Left colon (tissue), 2 donors: ENCODE results near the gene GBF1. TPM values are rescaled to one million over a fixed set of nuclear protein-coding genes. Genes with fewer than 3 reads are reported as not detected.
"Not testable (repeated sequence)": the region's sequence is repeated elsewhere in the genome, so short reads cannot be mapped to it uniquely, and the experiment has no call there.

Experiments used
- ATAC-seq: fragments of 200-7000 bp; cut with Tn5 transposase; one replicate; pipeline ENCODE4 v1.9.1; 2020; ENCODE audit warnings: mild to moderate bottlenecking, moderate library complexity
- DNase-seq, 2 donors: peaks; one replicate each; pipeline ENCODE4 v3.0.0-alpha.2; 2020
- intact Hi-C, 2 donors: fragments of 100-400 bp; cut with DNase I in 1 of 2; cut with micrococcal nuclease in 1 of 2; formaldehyde crosslinking; loops; one replicate each; pipeline versions ENCODE4 v1.11.2 to v1.14.0; 2022; cut with DNase I, micrococcal nuclease
- total RNA-seq, 2 donors: library from RNA; stranded (reverse); fragmentation: NEBNext Ultra II Directional; extraction: Animal tissue kit (Norgen Biotek cat#: 25700); gene quantifications; one replicate each; pipeline ENCODE4 v1.2.1, GENCODE V29; 2021
- donor health status: DM: no; HTN: no; CAD: no.
- donor health status: DM: yes; HTN: yes; CAD: no.

GBF1 gene
- total RNA-seq, 2 donors from 2014 or later = 52.3 to 64.3 TPM

- intact Hi-C loops = loop anchor here in 1 of 2 donors (5.0 kb wide), 1 partner anchor 117 kb away; no protein-coding TSS in a partner anchor
- peak; percentile 71 for ATAC-seq
These were observed 15.5 kb upstream of the GBF1 start for GRCh38 chr10:102229810-102230263.

GRCh38 chr10:102230264-102230860 lies 15.0 kb upstream of the GBF1 start:
- DNase-seq (peak; percentile 33 to 40), ATAC-seq (peak; percentile 27)
- intact Hi-C loops = no loop called here

More at GRCh38 chr10:102229810-102230263, 15.5 kb upstream of the GBF1 start:
- DNase-seq = peak; percentile 70 to 91

GRCh38 chr10:102230861-102231356 lies 14.4 kb upstream of the GBF1 start:
- intact Hi-C loops = no loop called here
- peak; percentile 34 to 62 for DNase-seq
- ATAC-seq = peak; percentile 35

- DNase-seq (peak; percentile 39 to 73), ATAC-seq (peak; percentile 73)
- intact Hi-C loops = no loop called here
These were observed 13.7 kb upstream of the GBF1 start for GRCh38 chr10:102231357-102232318.

GRCh38 chr10:102233997-102234396 lies 11.3 kb upstream of the GBF1 start:
- intact Hi-C loops = no loop called here
- ATAC-seq (no peak), DNase-seq (no peak)

GRCh38 chr10:102234888-102235597 lies 10.3 kb upstream of the GBF1 start:
- ATAC-seq (no peak), DNase-seq (no peak)
- intact Hi-C loops = no loop called here

- intact Hi-C loops = no loop called here
- DNase-seq (no peak), ATAC-seq (peak; percentile 80)
These were observed 9.8 kb upstream of the GBF1 start for GRCh38 chr10:102235598-102235920.

- ATAC-seq = no peak
- no peak for DNase-seq
- intact Hi-C loops = no loop called here
These were observed 9.3 kb upstream of the GBF1 start for GRCh38 chr10:102236006-102236405.

- no peak for DNase-seq
- ATAC-seq = no peak
- intact Hi-C loops = no loop called here
These were observed 7.5 kb upstream of the GBF1 start for GRCh38 chr10:102237711-102238252.

- ATAC-seq (no peak), DNase-seq (no peak)
- intact Hi-C loops = no loop called here
These were observed 4.8 kb upstream of the GBF1 start for GRCh38 chr10:102240467-102241031.

- DNase-seq (no peak), ATAC-seq (no peak)
- intact Hi-C loops = no loop called here
These were observed 4.3 kb upstream of the GBF1 start for GRCh38 chr10:102241032-102241443.

GRCh38 chr10:102241444-102242117 lies 3.8 kb upstream of the GBF1 start, which contains the start of gene PITX3:
Gene PITX3 (minus strand): TSS chr10:102241512. CDS start chr10:102232080, 9,432 bp downstream.
- ATAC-seq (peak; percentile 65), DNase-seq (peak; percentile 89 to 93)
- intact Hi-C loops = no loop called here

GRCh38 chr10:102242118-102242485 lies 3.2 kb upstream of the GBF1 start:
- intact Hi-C loops = no loop called here
- DNase-seq = no peak
- ATAC-seq = no peak

GRCh38 chr10:102243309-102243708 lies 2.0 kb upstream of the GBF1 start:
- intact Hi-C loops = no loop called here
- ATAC-seq (no peak), DNase-seq (no peak)

GRCh38 chr10:102245932-102246251 lies 560 bp downstream of the GBF1 start:
- DNase-seq (no peak), ATAC-seq (peak; percentile 18)

GRCh38 chr10:102246261-102246660 lies 929 bp downstream of the GBF1 start:
- DNase-seq (no peak), ATAC-seq (no peak)
- intact Hi-C loops = no loop called here

More at GRCh38 chr10:102245932-102246251, 560 bp downstream of the GBF1 start:
- intact Hi-C loops = no loop called here

GRCh38 chr10:102247734-102248133 lies 2.4 kb downstream of the GBF1 start:
- intact Hi-C loops = no loop called here
- DNase-seq = no peak
- no peak for ATAC-seq

GRCh38 chr10:102252508-102252907 lies 7.2 kb downstream of the GBF1 start:
- intact Hi-C loops, ATAC-seq, DNase-seq: not testable (repeated sequence)
